Measurements from ENCODE around the gene PIK3C3. TPM values are rescaled to one million over a fixed set of nuclear protein-coding genes. Genes with fewer than 3 reads are reported as not detected.

PIK3C3 gene
- total and polyA plus RNA-seq, 2 of the 8 experiments (the other 6 are each of a cell fraction or from before 2014, with no cell fraction given) = 15.3 to 47.4 TPM

GRCh38 chr18:42087876-42088275 lies 132.8 kb downstream of the PIK3C3 start (continued):
- TF ChIP-seq RAD21 (IDR thresholded peaks at IDR 0.05 in 1 of 2, conservative IDR thresholded peaks at IDR 0.05 in 1 of 2; ENCODE audit: low read depth in 2 of 2, low read length in 2 of 2) = no peak
- no peak for TF ChIP-seq TEAD4 (IDR thresholded peaks at IDR 0.05; ENCODE audit: low read depth, low read length)
- no peak for TF ChIP-seq CHD7 (IDR thresholded peaks at IDR 0.05; ENCODE audit: insufficient replicate concordance, low read length)
- TF ChIP-seq SUZ12 (IDR thresholded peaks at IDR 0.05; ENCODE audit: low read length) = no peak
- no peak for TF ChIP-seq JUND (IDR thresholded peaks at IDR 0.05; ENCODE audit: low read length)
- no peak for TF ChIP-seq KDM4A (IDR thresholded peaks at IDR 0.05; ENCODE audit: low read depth, low read length, severe bottlenecking)
- no peak for TF ChIP-seq PHF8 (conservative IDR thresholded peaks at IDR 0.05; ENCODE audit: low read depth, low read length)
